Epithelial cell of proximal tubule (primary cell): ENCODE measurements around the gene MISFA. TPM values are rescaled to one million over a fixed set of nuclear protein-coding genes. Genes with fewer than 3 reads are reported as not detected.
A peak's percentile ranks its signal among the peaks of the same experiment; 100 is the strongest.
"Not testable (repeated sequence)": the region's sequence is repeated elsewhere in the genome, so short reads cannot be mapped to it uniquely, and the experiment has no call there.

Experiments used
- DNase-seq: peaks from one replicate; pipeline ENCODE4 v3.0.0-alpha.2; 2011; ENCODE audit warnings: low read depth
- H3K4me3 ChIP-seq: 2 replicates; pipeline ENCODE4 v1.5.1; 2011; ENCODE audit warnings: low read depth, mild to moderate bottlenecking, low read length
- CTCF ChIP-seq: conservative IDR thresholded peaks from 2 replicates; pipeline ENCODE4 v1.5.1; 2012; ENCODE audit warnings: low read depth, mild to moderate bottlenecking, low read length
- total RNA-seq: library from RNA; depleted of rRNA; stranded (reverse); fragments of >200 nt; gene quantifications from 2 replicates; pipeline ENCODE4 v1.2.3, GENCODE V29; 2015

Gene MISFA
- total RNA-seq, 1 donor from 2014 or later = 1.3 TPM

- peak overlapping the region; percentile 74 for H3K4me3 ChIP-seq
- DNase-seq = no peak
- no peak for TF ChIP-seq CTCF
Measured at GRCh38 chr11:18633256-18634139, 33.9 kb downstream of the MISFA start.

GRCh38 chr11:18634140-18635032 is 34.8 kb downstream of the MISFA start, which contains the start of gene SPTY2D1:
Gene SPTY2D1, minus strand, starts transcription at chr11:18634342. Its CDS starts 85 bp downstream, at chr11:18634257.
- no peak for TF ChIP-seq CTCF
- H3K4me3 ChIP-seq = peak within 1 kb of the TSS; percentile 74
- DNase-seq = peak; percentile 89

- TF ChIP-seq CTCF = no peak
Measured at GRCh38 chr11:18641677-18642076, 42.1 kb downstream of the MISFA start.

GRCh38 chr11:18643034-18643433 is 43.4 kb downstream of the MISFA start:
- DNase-seq, H3K4me3 ChIP-seq: not testable (repeated sequence)

More at GRCh38 chr11:18641677-18642076, 42.1 kb downstream of the MISFA start:
- H3K4me3 ChIP-seq = no peak overlapping the region
- DNase-seq = no peak

GRCh38 chr11:18650353-18650752 is 50.8 kb downstream of the MISFA start:
- no peak for DNase-seq
- TF ChIP-seq CTCF = no peak

GRCh38 chr11:18650859-18651557 is 51.4 kb downstream of the MISFA start:
- TF ChIP-seq CTCF = peak; percentile 77
- no peak overlapping the region for H3K4me3 ChIP-seq
- no peak for DNase-seq

More at GRCh38 chr11:18650353-18650752, 50.8 kb downstream of the MISFA start:
- H3K4me3 ChIP-seq = no peak overlapping the region

Other genes with a start within 250 kb of the MISFA start
- gene LDHA, start 205.2 kb upstream of the MISFA start, total RNA-seq = 1,254 and 1,671 TPM in 2 replicates
- not detected in 2 replicates for gene LDHC, start 187.5 kb upstream of the MISFA start, total RNA-seq
- gene LDHAL6A, start 143.9 kb upstream of the MISFA start, total RNA-seq = not detected in 2 replicates
- 79.9 and 124 TPM in 2 replicates for gene TSG101, start 72.8 kb upstream of the MISFA start, total RNA-seq
- gene UEVLD, start 11.1 kb upstream of the MISFA start, total RNA-seq = 21.2 and 36.7 TPM in 2 replicates
- 8.6 and 11.9 TPM in 2 replicates for gene SPTY2D1, start 34.6 kb downstream of the MISFA start, total RNA-seq
- 0.92 and 2.0 TPM in 2 replicates for gene TMEM86A, start 99.0 kb downstream of the MISFA start, total RNA-seq
- gene IGSF22, start 126.4 kb downstream of the MISFA start, total RNA-seq = 0.06 and 0.14 TPM in 2 replicates
- 0.07 TPM in 1 of 2 replicates, not detected in the other for gene PTPN5, start 192.0 kb downstream of the MISFA start, total RNA-seq